SK-N-SH (cell line): ENCODE results near the gene WIPF2. TPM values are rescaled to one million over a fixed set of nuclear protein-coding genes. Genes with fewer than 3 reads are reported as not detected.

Experiments used
- CTCF ChIA-PET: fragments of 300-600, 350-600 bp; formaldehyde crosslinking; extraction: SDS; loops from one replicate; lab custom pipeline; 2021; lab: Yijun Ruan, JAX
- POLR2A ChIA-PET: fragments of 350-600 bp; sonication (Branson Sonifier 250); formaldehyde crosslinking; extraction: SDS; loops from one replicate; lab custom pipeline; 2020; ENCODE audit warnings: antibody characterized with exemption, inconsistent platforms; lab: Yijun Ruan, JAX
- DNase-seq: peaks from one replicate; pipeline ENCODE4 v3.0.0; 2012
- H2AFZ ChIP-seq: fragments of 200-600 bp; sonication (generic); 2 replicates; pipeline ENCODE4 v1.8.1; 2016; ENCODE audit warnings: antibody characterized with exemption, mild to moderate bottlenecking, low read depth
- H3F3A ChIP-seq: fragments of 200-600 bp; sonication (generic); replicated peaks from 2 replicates; pipeline ENCODE3; 2016; ENCODE audit warnings: antibody characterized with exemption, mild to moderate bottlenecking; ENCODE audit not compliant: insufficient read depth
- H3K27ac ChIP-seq, 2 experiments: fragments of 200-500 bp in 1 of 2; fragments of 200-600 bp in 1 of 2; sonication (Bioruptor generic) in 1 of 2; sonication (generic), shearing (Covaris generic) in 1 of 2; 2 replicates each; pipeline versions ENCODE4 v1.5.1 to v1.6.1; 2014 to 2016; ENCODE audit warnings: low read depth in 2 of 2, inconsistent platforms in 1 of 2, low read length in 1 of 2, mild to moderate bottlenecking in 1 of 2, mixed read lengths in 1 of 2
- H3K27me3 ChIP-seq: fragments of 200-600 bp; sonication (generic), shearing (Covaris generic); 2 replicates; pipeline ENCODE4 v1.6.1; 2016; ENCODE audit warnings: mixed run types; ENCODE audit not compliant: insufficient read depth
- H3K36me3 ChIP-seq, 2 experiments: fragments of 200-500 bp in 1 of 2; fragments of 200-600 bp in 1 of 2; sonication (Bioruptor generic) in 1 of 2; sonication (generic) in 1 of 2; replicated peaks in 1 of 2; 2 replicates each; pipeline versions ENCODE3 to v1.5.1; 2014 to 2016; ENCODE audit warnings: low read length in 1 of 2, mild to moderate bottlenecking in 1 of 2; ENCODE audit not compliant: insufficient read depth in 2 of 2, control insufficient read depth in 1 of 2
- H3K4me1 ChIP-seq, 2 experiments: fragments of 200-500 bp in 1 of 2; fragments of 200-600 bp in 1 of 2; sonication (Bioruptor generic) in 1 of 2; sonication (generic), shearing (Covaris generic) in 1 of 2; 2 replicates each; pipeline versions ENCODE4 v1.5.1 to v1.6.1; 2014 to 2016; ENCODE audit warnings: low read depth in 1 of 2, low read length in 1 of 2, mixed run types in 1 of 2; ENCODE audit not compliant: insufficient read depth in 2 of 2, control insufficient read depth in 1 of 2
- H3K4me2 ChIP-seq: fragments of 200-600 bp; sonication (generic), shearing (Covaris generic); 2 replicates; pipeline ENCODE4 v1.6.1; 2017; ENCODE audit warnings: mixed run types
- H3K4me3 ChIP-seq, 2 experiments: fragments of 200-500 bp in 1 of 2; fragments of 200-600 bp in 1 of 2; sonication (Bioruptor generic) in 1 of 2; sonication (generic), shearing (Covaris generic) in 1 of 2; 2 replicates each; pipeline versions ENCODE4 v1.5.1 to v1.8.1; 2014 to 2016; ENCODE audit warnings: low read depth in 2 of 2, inconsistent platforms in 1 of 2, low read length in 1 of 2, mild to moderate bottlenecking in 1 of 2, mixed read lengths in 1 of 2, moderate library complexity in 1 of 2
- H3K79me2 ChIP-seq: fragments of 200-600 bp; sonication (generic); 2 replicates; pipeline ENCODE4 v1.8.1; 2017; ENCODE audit warnings: mild to moderate bottlenecking; ENCODE audit not compliant: insufficient read depth
- H3K9ac ChIP-seq: fragments of 200-600 bp; sonication (generic); 2 replicates; pipeline ENCODE4 v1.6.1; 2017; ENCODE audit warnings: mixed run types
- H3K9me2 ChIP-seq: fragments of 200-600 bp; sonication (generic); 2 replicates; pipeline ENCODE4 v1.6.1; 2017; ENCODE audit warnings: mixed run types
- H3K9me3 ChIP-seq: fragments of 200-600 bp; sonication (generic); 2 replicates; pipeline ENCODE4 v1.6.1; 2017; ENCODE audit warnings: mixed run types, mild to moderate bottlenecking, moderate library complexity
- H4K20me1 ChIP-seq: fragments of 200-600 bp; sonication (generic); 2 replicates; pipeline ENCODE4 v1.6.1; 2017; ENCODE audit warnings: mild to moderate bottlenecking, mixed run types; ENCODE audit not compliant: insufficient read depth
- ELF1 ChIP-seq: IDR thresholded peaks from 2 replicates; pipeline ENCODE4 v1.4.0; 2012
- EP300 ChIP-seq, 2 experiments: IDR thresholded peaks; 2 replicates each; pipeline versions ENCODE4 v1.4.0 to v1.6.1; 2012; ENCODE audit warnings: borderline replicate concordance in 1 of 2, low read depth in 1 of 2, low read length in 1 of 2
- FOXJ3 ChIP-seq: sonication (generic); formaldehyde crosslinking; IDR thresholded peaks from 2 replicates; pipeline ENCODE4 v1.5.1; 2020; ENCODE audit warnings: mild to moderate bottlenecking, missing genetic modification reagents
- FOXM1 ChIP-seq: IDR thresholded peaks from 2 replicates; pipeline ENCODE4 v1.4.0; 2012; ENCODE audit warnings: low read depth, mild to moderate bottlenecking
- GABPA ChIP-seq: IDR thresholded peaks from 2 replicates; pipeline ENCODE4 v1.4.0; 2012; ENCODE audit warnings: low read depth, mild to moderate bottlenecking
- IRF3 ChIP-seq: fragments of 150-350 bp; IDR thresholded peaks from 2 replicates; pipeline ENCODE4 v1.6.1; 2016; ENCODE audit warnings: mild to moderate bottlenecking, low read depth, low read length
- JUND ChIP-seq: IDR thresholded peaks from 2 replicates; pipeline ENCODE4 v1.4.0; 2012
- MAX ChIP-seq: IDR thresholded peaks from 2 replicates; pipeline ENCODE4 v1.4.0; 2012; ENCODE audit warnings: low read depth
- MEF2A ChIP-seq: IDR thresholded peaks from 2 replicates; pipeline ENCODE4 v1.4.0; 2012; ENCODE audit warnings: low read depth, borderline replicate concordance
- MXI1 ChIP-seq: IDR thresholded peaks from 2 replicates; pipeline ENCODE4 v1.6.1; 2012; ENCODE audit warnings: mild to moderate bottlenecking, low read depth, low read length, improper control_type of control experiment
- PBX3 ChIP-seq: IDR thresholded peaks from 2 replicates; pipeline ENCODE4; 2012
- POLR2AphosphoS5 ChIP-seq: IDR thresholded peaks from 2 replicates; pipeline ENCODE4 v1.6.1; 2012; ENCODE audit warnings: low read depth, low read length
- RAD21 ChIP-seq: IDR thresholded peaks from 2 replicates; pipeline ENCODE4 v1.6.1; 2012; ENCODE audit warnings: mild to moderate bottlenecking, low read length
- RCOR1 ChIP-seq: fragments of 150-350 bp; IDR thresholded peaks from 2 replicates; pipeline ENCODE4 v1.6.1; 2017; ENCODE audit warnings: antibody characterized with exemption, low read length
- RXRA ChIP-seq: IDR thresholded peaks from 2 replicates; pipeline ENCODE4 v1.4.0; 2012; ENCODE audit warnings: low read depth, mild to moderate bottlenecking, borderline replicate concordance
- TAF1 ChIP-seq: IDR thresholded peaks from 2 replicates; pipeline ENCODE4 v1.6.1; 2012; ENCODE audit warnings: low read depth, mild to moderate bottlenecking, low read length, moderate library complexity, borderline replicate concordance
- TCF12 ChIP-seq: IDR thresholded peaks from 2 replicates; pipeline ENCODE4 v1.4.0; 2012
- TEAD4 ChIP-seq: IDR thresholded peaks from 2 replicates; pipeline ENCODE4 v1.4.0; 2012; ENCODE audit warnings: mild to moderate bottlenecking, borderline replicate concordance; ENCODE audit not compliant: insufficient read depth
- YY1 ChIP-seq: IDR thresholded peaks from 2 replicates; pipeline ENCODE4 v1.4.0; 2012; ENCODE audit warnings: low read depth, mild to moderate bottlenecking
- WGBS: methylation state at CpG from one replicate; pipeline ENCODE4 v1.1.6; 2017; ENCODE audit warnings: low lambda C conversion rate; 5-methylcytosine and 5-hydroxymethylcytosine counted together
- polyA plus RNA-seq, 3 experiments: library from polyadenylated mRNA; depleted of rRNA; stranded (reverse); fragments of >200 nt; gene quantifications; 2 replicates each; pipeline ENCODE4 v1.2.3, GENCODE V29; 2012
- TF ChIP-seq, protein P1 (sequence below): fragments of 200-600 bp; sonication (generic); IDR thresholded peaks from 2 replicates; pipeline ENCODE4 v1.6.1; 2017; ENCODE audit warnings: antibody characterized with exemption, mild to moderate bottlenecking, moderate library complexity

Gene WIPF2
- polyA plus RNA-seq, 1 of the 3 experiments (the other 2 are of a cell fraction), result 6.8 TPM

GRCh38 chr17:40323391-40324381 is 104.6 kb downstream of the WIPF2 start (continued):
- TF ChIP-seq IRF3 (no peak), ELF1 (no peak), MEF2A (no peak), RAD21 (no peak), FOXJ3 (CRISPR knock-in tag) (no peak), PBX3 (0 out of 2 replicates have a peak, but pooled peaks have one; percentile 6), EP300 (IDR thresholded peaks at IDR 0.05; ENCODE audit: borderline replicate concordance in 1 of 2, low read depth in 1 of 2, low read length in 1 of 2) (peak in 1 of 2 experiments; percentile 34; a peak in 1 of 4 replicates)
- TF ChIP-seq, protein P1, sequence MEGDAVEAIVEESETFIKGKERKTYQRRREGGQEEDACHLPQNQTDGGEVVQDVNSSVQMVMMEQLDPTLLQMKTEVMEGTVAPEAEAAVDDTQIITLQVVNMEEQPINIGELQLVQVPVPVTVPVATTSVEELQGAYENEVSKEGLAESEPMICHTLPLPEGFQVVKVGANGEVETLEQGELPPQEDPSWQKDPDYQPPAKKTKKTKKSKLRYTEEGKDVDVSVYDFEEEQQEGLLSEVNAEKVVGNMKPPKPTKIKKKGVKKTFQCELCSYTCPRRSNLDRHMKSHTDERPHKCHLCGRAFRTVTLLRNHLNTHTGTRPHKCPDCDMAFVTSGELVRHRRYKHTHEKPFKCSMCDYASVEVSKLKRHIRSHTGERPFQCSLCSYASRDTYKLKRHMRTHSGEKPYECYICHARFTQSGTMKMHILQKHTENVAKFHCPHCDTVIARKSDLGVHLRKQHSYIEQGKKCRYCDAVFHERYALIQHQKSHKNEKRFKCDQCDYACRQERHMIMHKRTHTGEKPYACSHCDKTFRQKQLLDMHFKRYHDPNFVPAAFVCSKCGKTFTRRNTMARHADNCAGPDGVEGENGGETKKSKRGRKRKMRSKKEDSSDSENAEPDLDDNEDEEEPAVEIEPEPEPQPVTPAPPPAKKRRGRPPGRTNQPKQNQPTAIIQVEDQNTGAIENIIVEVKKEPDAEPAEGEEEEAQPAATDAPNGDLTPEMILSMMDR, result no peak

DNA sequence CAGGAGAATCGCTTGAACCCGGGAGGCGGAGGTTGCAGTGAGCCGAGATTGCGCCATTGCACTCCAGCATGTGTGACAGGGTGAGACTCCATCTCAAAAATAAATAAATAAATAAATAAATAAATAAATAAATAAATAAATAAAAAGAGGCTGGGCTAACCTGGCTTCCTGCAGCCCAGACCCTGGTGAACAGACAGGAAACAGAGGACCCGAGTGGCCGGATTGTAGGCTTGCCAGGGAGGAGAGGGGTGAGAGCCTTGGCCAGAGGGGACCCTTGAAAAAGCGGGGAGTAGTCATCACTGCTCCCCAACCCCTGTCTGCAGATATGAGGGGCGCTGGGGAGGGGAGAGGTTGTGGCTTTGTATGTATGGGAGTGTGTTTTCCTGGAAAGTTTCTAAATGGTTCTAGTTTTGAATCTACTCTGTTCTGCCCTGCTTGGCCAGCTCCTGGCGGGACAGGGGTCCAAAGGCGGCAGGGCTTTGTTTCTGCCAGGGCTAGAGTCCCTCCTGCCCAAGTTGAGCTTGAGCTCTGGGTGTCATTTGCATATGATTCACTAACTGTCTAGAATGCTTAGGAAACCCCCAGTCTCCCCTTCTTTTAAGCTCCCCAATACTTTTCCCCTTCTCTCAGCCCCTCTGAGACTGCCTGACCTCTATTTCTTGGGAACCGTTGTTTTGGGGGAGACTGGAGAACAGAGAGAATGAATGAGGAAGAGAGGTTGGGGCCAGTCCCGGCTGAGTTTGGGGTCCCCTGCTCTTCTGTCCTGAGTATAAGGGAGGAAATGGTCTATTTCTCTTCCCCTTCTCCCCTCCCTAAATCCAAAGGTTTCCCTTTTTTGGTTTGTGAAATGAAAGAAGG is 106.3 kb downstream of the WIPF2 start:
- peak overlapping the region; percentile 61 for H3K4me2 ChIP-seq
- peak overlapping the region; percentile 19 to 45; a peak in 3 of 4 replicates for H3K27ac ChIP-seq
- no peak for DNase-seq
- peaks cover 100% of the 10 kb centered on the region for H3K79me2 ChIP-seq
- peaks cover 22% of the 10 kb centered on the region for H3F3A ChIP-seq
- no peaks in the 10 kb centered on the region for H3K27me3 ChIP-seq
- WGBS, result 94% methylated on average over 13 of the region's 13 CpGs
- H3K36me3 ChIP-seq, result peaks cover 0 to 3% of the 10 kb centered on the region in 2 experiments
- H3K4me1 ChIP-seq, result peaks cover 75 to 88% of the 10 kb centered on the region in 2 experiments
- peaks cover 79% of the 10 kb centered on the region for H4K20me1 ChIP-seq
- H3K9ac ChIP-seq, result no peak overlapping the region
- no peaks in the 10 kb centered on the region for H3K9me3 ChIP-seq
- CTCF ChIA-PET, result interaction anchor here (0.9 to 57.6 kb wide), 4 partner anchors 9 to 25 kb away, joined by 3 to 1706 read pairs (median 88); partner anchors contain the start of genes CDC6 and RARA
- no peak overlapping the region for H3K4me3 ChIP-seq
- POLR2A ChIA-PET, result interaction anchor here (0.6 kb wide), 1 partner anchor 20 kb away, joined by 3 read pairs; no protein-coding TSS in a partner anchor
- no peaks in the 10 kb centered on the region for H3K9me2 ChIP-seq
- H2AFZ ChIP-seq, result no peak overlapping the region
- TF ChIP-seq MAX (no peak), YY1 (no peak), MXI1 (no peak), TCF12 (no peak), JUND (no peak), EP300 (IDR thresholded peaks at IDR 0.05; ENCODE audit: borderline replicate concordance in 1 of 2, low read depth in 1 of 2, low read length in 1 of 2) (no peak), FOXM1 (no peak), POLR2AphosphoS5 (no peak), RXRA (no peak), TEAD4 (no peak), TAF1 (no peak), PBX3 (no peak), GABPA (no peak), RCOR1 (no peak), RAD21 (no peak)
- TF ChIP-seq, protein P1, result no peak
